ENCODE results near the gene DNMT3L. TPM values are rescaled to one million over a fixed set of nuclear protein-coding genes. Genes with fewer than 3 reads are reported as not detected.

The DNMT3L gene
- total and polyA plus RNA-seq, 2 experiments from 2014 or later: 0.27 TPM; not detected in 1

- Histone ChIP-seq H3K79me2 (replicated peaks; ENCODE audit: insufficient read depth) (no peaks in the 10 kb centered on the region), H2AFZ (no peak overlapping the region), H3K27ac (ENCODE audit: low read depth) (no peak overlapping the region), H4K20me1 (replicated peaks; ENCODE audit: insufficient read depth) (no peaks in the 10 kb centered on the region), H3K27me3 (ENCODE audit: insufficient read depth) (no peaks in the 10 kb centered on the region), H3F3A (replicated peaks; ENCODE audit: low read depth) (no peaks in the 10 kb centered on the region), H3K36me3 (ENCODE audit: insufficient read depth) (no peaks in the 10 kb centered on the region), H3K4me3 (no peak overlapping the region), H3K4me1 (ENCODE audit: insufficient read depth) (no peaks in the 10 kb centered on the region; the same call in 1 of the 2 replicates), H3K9me2 (ENCODE audit: insufficient read depth) (no peaks in the 10 kb centered on the region), H3K4me2 (no peak overlapping the region)
- no peak overlapping the region for H3K4me3 Mint-ChIP-seq
- peaks cover 4% of the 10 kb centered on the region for H3K27me3 Mint-ChIP-seq (ENCODE audit: insufficient read depth, low read depth, poor library complexity)
- no peak for TF ChIP-seq EZH2 (IDR thresholded peaks at IDR 0.05; ENCODE audit: low read depth, unreplicated experiment)
- no peak for TF ChIP-seq ZNF114 (CRISPR knock-in tag; IDR thresholded peaks at IDR 0.05)
- no peak for TF ChIP-seq ZNF331 (CRISPR knock-in tag; IDR thresholded peaks at IDR 0.05; ENCODE audit: low read depth)
- no peak for TF ChIP-seq CREB1 (CRISPR knock-in tag; IDR thresholded peaks at IDR 0.05; ENCODE audit: low read depth)
- no peaks in the 10 kb centered on the region for H3K9me3 Mint-ChIP-seq
- H3K27ac Mint-ChIP-seq: no peak overlapping the region
- DNase-seq (ENCODE audit: low spot score): no peak
- no peaks in the 10 kb centered on the region for H3K36me3 Mint-ChIP-seq (ENCODE audit: low read depth)
- no peak for ATAC-seq
- peaks cover 4% of the 10 kb centered on the region; the same call in 2 of the 3 replicates for H3K4me1 Mint-ChIP-seq
Observed at GRCh38 chr21:44262338-44263056, 800 bp upstream of the DNMT3L start.

- H3F3A ChIP-seq (replicated peaks; ENCODE audit: low read depth): no peaks in the 10 kb centered on the region
- H3K27ac ChIP-seq (ENCODE audit: low read depth): no peak overlapping the region
- H3K27ac Mint-ChIP-seq: no peak overlapping the region
- no peaks in the 10 kb centered on the region for H3K9me3 Mint-ChIP-seq
- no peak overlapping the region for H3K4me3 ChIP-seq
- H3K36me3 ChIP-seq (ENCODE audit: insufficient read depth): no peaks in the 10 kb centered on the region
- H3K36me3 Mint-ChIP-seq (ENCODE audit: low read depth): no peaks in the 10 kb centered on the region
- no peak overlapping the region for H2AFZ ChIP-seq
- H3K4me1 ChIP-seq (ENCODE audit: insufficient read depth): no peaks in the 10 kb centered on the region; the same call in 1 of the 2 replicates
- no peak overlapping the region for H3K4me2 ChIP-seq
- H3K9me2 ChIP-seq (ENCODE audit: insufficient read depth): no peaks in the 10 kb centered on the region
- H3K27me3 ChIP-seq (ENCODE audit: insufficient read depth): no peaks in the 10 kb centered on the region
- peaks cover 4% of the 10 kb centered on the region; the same call in 2 of the 3 replicates for H3K4me1 Mint-ChIP-seq
- H3K27me3 Mint-ChIP-seq (ENCODE audit: insufficient read depth, low read depth, poor library complexity): peaks cover 4% of the 10 kb centered on the region
- no peaks in the 10 kb centered on the region for H3K79me2 ChIP-seq (replicated peaks; ENCODE audit: insufficient read depth)
- H3K4me3 Mint-ChIP-seq: no peak overlapping the region
- DNase-seq (ENCODE audit: low spot score) (no peak), ATAC-seq (no peak)
- H4K20me1 ChIP-seq (replicated peaks; ENCODE audit: insufficient read depth): no peaks in the 10 kb centered on the region
- TF ChIP-seq ZNF331 (CRISPR knock-in tag; IDR thresholded peaks at IDR 0.05; ENCODE audit: low read depth) (no peak), STAT1 (IDR thresholded peaks at IDR 0.05; ENCODE audit: unreplicated experiment) (no peak), CREB1 (CRISPR knock-in tag; IDR thresholded peaks at IDR 0.05; ENCODE audit: low read depth) (no peak), ZNF462 (CRISPR knock-in tag; IDR thresholded peaks at IDR 0.05) (no peak), ZNF114 (CRISPR knock-in tag; IDR thresholded peaks at IDR 0.05) (no peak), JUNB (IDR thresholded peaks at IDR 0.05; ENCODE audit: unreplicated experiment) (no peak), EZH2phosphoT487 (IDR thresholded peaks at IDR 0.05; ENCODE audit: unreplicated experiment) (no peak), ETS1 (IDR thresholded peaks at IDR 0.05) (no peak), NANOG (IDR thresholded peaks at IDR 0.05; ENCODE audit: borderline replicate concordance) (no peak)
Observed at GRCh38 chr21:44260791-44261631, 686 bp downstream of the DNMT3L start.

All from GM23338 (cell line).